PC-3 (cell line): ENCODE data around the gene CLEC4E.

Experiments
- EZH2 ChIP-seq: fragments of 300-600 bp; sonication (generic); IDR thresholded peaks from one replicate; pipeline ENCODE4 v1.6.1; 2017; ENCODE audit warnings: antibody characterized with exemption, mild to moderate bottlenecking, low read length; ENCODE audit not compliant: unreplicated experiment
- EZH2phosphoT487 ChIP-seq: fragments of 300-600 bp; sonication (generic); IDR thresholded peaks from 2 replicates; pipeline ENCODE4 v1.6.1; 2018; ENCODE audit warnings: mild to moderate bottlenecking, antibody characterized with exemption, low read length, borderline replicate concordance
- TF ChIP-seq, protein P1 (sequence below): fragments of 300-600 bp; sonication (generic); conservative IDR thresholded peaks from 2 replicates; pipeline ENCODE4 v1.5.1; 2017; ENCODE audit warnings: antibody characterized with exemption, low read depth, mild to moderate bottlenecking, low read length

DNA sequence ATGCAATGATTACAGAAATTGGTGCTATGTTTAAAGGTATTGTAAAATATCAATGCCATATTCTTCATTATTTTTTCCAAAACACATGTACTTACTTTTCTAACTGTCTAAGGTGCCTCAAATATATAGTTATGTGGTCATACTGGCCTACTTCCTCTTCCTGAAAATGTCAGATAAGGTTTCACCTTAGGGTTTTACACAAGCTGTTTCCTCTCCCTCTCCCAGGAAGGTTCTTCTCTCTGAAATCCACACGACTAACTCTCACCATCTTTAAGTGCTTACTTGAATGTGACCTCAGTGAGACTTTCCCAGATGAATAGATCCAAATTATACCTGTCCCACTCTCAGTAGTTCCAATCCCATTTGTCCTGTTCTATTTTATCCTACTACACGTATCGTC lies 39.0 kb downstream of the CLEC4E start:
- TF ChIP-seq, protein P1, sequence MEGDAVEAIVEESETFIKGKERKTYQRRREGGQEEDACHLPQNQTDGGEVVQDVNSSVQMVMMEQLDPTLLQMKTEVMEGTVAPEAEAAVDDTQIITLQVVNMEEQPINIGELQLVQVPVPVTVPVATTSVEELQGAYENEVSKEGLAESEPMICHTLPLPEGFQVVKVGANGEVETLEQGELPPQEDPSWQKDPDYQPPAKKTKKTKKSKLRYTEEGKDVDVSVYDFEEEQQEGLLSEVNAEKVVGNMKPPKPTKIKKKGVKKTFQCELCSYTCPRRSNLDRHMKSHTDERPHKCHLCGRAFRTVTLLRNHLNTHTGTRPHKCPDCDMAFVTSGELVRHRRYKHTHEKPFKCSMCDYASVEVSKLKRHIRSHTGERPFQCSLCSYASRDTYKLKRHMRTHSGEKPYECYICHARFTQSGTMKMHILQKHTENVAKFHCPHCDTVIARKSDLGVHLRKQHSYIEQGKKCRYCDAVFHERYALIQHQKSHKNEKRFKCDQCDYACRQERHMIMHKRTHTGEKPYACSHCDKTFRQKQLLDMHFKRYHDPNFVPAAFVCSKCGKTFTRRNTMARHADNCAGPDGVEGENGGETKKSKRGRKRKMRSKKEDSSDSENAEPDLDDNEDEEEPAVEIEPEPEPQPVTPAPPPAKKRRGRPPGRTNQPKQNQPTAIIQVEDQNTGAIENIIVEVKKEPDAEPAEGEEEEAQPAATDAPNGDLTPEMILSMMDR, result no peak
- no peak for TF ChIP-seq EZH2
- no peak for TF ChIP-seq EZH2phosphoT487
